ENCODE data around the gene ERGIC1. TPM values are rescaled to one million over a fixed set of nuclear protein-coding genes. Genes with fewer than 3 reads are reported as not detected.

Gene ERGIC1
- total RNA-seq, 1 donor from 2014 or later: 158 TPM

- DNase-seq (ENCODE audit: low spot score, unreplicated experiment): no peak
- Mint-ChIP-seq H3K4me1 (ENCODE audit: low read depth) (peaks cover 3% of the 10 kb centered on the region), H3K4me3 (ENCODE audit: low read depth) (no peak overlapping the region), H3K27me3 (no peaks in the 10 kb centered on the region), H3K36me3 (ENCODE audit: insufficient read depth) (peaks cover 4% of the 10 kb centered on the region), H3K27ac (no peak overlapping the region), H3K9me3 (ENCODE audit: low read depth) (no peaks in the 10 kb centered on the region)
- no peak for TF ChIP-seq CTCF (IDR thresholded peaks at IDR 0.05; ENCODE audit: unreplicated experiment)
Measured at GRCh38 chr5:172867761-172868435, 33.8 kb downstream of the ERGIC1 start.

- Mint-ChIP-seq H3K4me3 (ENCODE audit: low read depth) (no peak overlapping the region), H3K36me3 (ENCODE audit: insufficient read depth) (peaks cover 4% of the 10 kb centered on the region), H3K27ac (no peak overlapping the region), H3K9me3 (ENCODE audit: low read depth) (no peaks in the 10 kb centered on the region), H3K27me3 (no peaks in the 10 kb centered on the region), H3K4me1 (ENCODE audit: low read depth) (peaks cover 3% of the 10 kb centered on the region)
- DNase-seq (ENCODE audit: low spot score, unreplicated experiment): no peak
- no peak for TF ChIP-seq CTCF (IDR thresholded peaks at IDR 0.05; ENCODE audit: unreplicated experiment)
Measured at GRCh38 chr5:172868436-172868923, 34.4 kb downstream of the ERGIC1 start.

- Mint-ChIP-seq H3K27ac (no peak overlapping the region), H3K9me3 (ENCODE audit: low read depth) (no peaks in the 10 kb centered on the region), H3K4me3 (ENCODE audit: low read depth) (no peak overlapping the region), H3K4me1 (ENCODE audit: low read depth) (peaks cover 3% of the 10 kb centered on the region), H3K36me3 (ENCODE audit: insufficient read depth) (peaks cover 1% of the 10 kb centered on the region), H3K27me3 (no peaks in the 10 kb centered on the region)
- no peak for DNase-seq (ENCODE audit: low spot score, unreplicated experiment)
- no peak for TF ChIP-seq CTCF (IDR thresholded peaks at IDR 0.05; ENCODE audit: unreplicated experiment)
Measured at GRCh38 chr5:172868924-172869591, 35.0 kb downstream of the ERGIC1 start.

GRCh38 chr5:172869691-172870090 is 35.6 kb downstream of the ERGIC1 start:
- Mint-ChIP-seq H3K27ac (no peak overlapping the region), H3K4me3 (ENCODE audit: low read depth) (no peak overlapping the region), H3K36me3 (ENCODE audit: insufficient read depth) (peaks cover 1% of the 10 kb centered on the region), H3K4me1 (ENCODE audit: low read depth) (peaks cover 3% of the 10 kb centered on the region), H3K27me3 (no peaks in the 10 kb centered on the region), H3K9me3 (ENCODE audit: low read depth) (no peaks in the 10 kb centered on the region)
- DNase-seq (ENCODE audit: low spot score, unreplicated experiment): no peak
- TF ChIP-seq CTCF (IDR thresholded peaks at IDR 0.05; ENCODE audit: unreplicated experiment): no peak

- Mint-ChIP-seq H3K27ac (no peak overlapping the region), H3K4me1 (ENCODE audit: low read depth) (peaks cover 3% of the 10 kb centered on the region), H3K9me3 (ENCODE audit: low read depth) (no peaks in the 10 kb centered on the region), H3K36me3 (ENCODE audit: insufficient read depth) (peaks cover 1% of the 10 kb centered on the region), H3K4me3 (ENCODE audit: low read depth) (no peak overlapping the region), H3K27me3 (no peaks in the 10 kb centered on the region)
- TF ChIP-seq CTCF (IDR thresholded peaks at IDR 0.05; ENCODE audit: unreplicated experiment): no peak
- DNase-seq (ENCODE audit: low spot score, unreplicated experiment): no peak
Measured at GRCh38 chr5:172870291-172870714, 36.3 kb downstream of the ERGIC1 start.
